HG03565 (cell line): ENCODE data around the gene EXOSC6.
A peak's percentile ranks its signal among the peaks of the same experiment; 100 is the strongest.
"Not testable (repeated sequence)": the region's sequence is repeated elsewhere in the genome, so short reads cannot be mapped to it uniquely, and the experiment has no call there.

Experiments
- ATAC-seq: cut with Tn5 transposase; IDR thresholded peaks from one replicate; pipeline ENCODE4 v1.9.1; 2021; ENCODE audit warnings: mild to moderate bottlenecking, moderate library complexity; ENCODE audit not compliant: unreplicated experiment

The EXOSC6 gene

GRCh38 chr16:70255574-70255973 lies 3.8 kb upstream of the EXOSC6 start:
- ATAC-seq, result no peak

DNA sequence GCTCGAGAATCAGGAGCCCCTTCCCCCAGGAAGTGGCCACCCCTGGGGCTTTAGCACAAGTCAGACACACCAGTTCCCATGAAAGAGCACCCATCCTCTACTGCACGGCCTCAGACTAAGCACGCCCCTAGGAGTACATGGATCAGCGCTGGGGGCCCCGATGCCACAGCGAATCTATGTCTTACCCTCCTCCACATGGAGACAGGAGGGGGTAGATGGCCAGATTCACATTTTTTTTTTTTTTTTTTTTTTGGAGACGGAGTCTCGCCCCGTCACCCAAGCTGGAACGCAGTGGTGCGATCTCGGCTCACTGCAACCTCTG lies 3.2 kb upstream of the EXOSC6 start:
- ATAC-seq, result no peak

DNA sequence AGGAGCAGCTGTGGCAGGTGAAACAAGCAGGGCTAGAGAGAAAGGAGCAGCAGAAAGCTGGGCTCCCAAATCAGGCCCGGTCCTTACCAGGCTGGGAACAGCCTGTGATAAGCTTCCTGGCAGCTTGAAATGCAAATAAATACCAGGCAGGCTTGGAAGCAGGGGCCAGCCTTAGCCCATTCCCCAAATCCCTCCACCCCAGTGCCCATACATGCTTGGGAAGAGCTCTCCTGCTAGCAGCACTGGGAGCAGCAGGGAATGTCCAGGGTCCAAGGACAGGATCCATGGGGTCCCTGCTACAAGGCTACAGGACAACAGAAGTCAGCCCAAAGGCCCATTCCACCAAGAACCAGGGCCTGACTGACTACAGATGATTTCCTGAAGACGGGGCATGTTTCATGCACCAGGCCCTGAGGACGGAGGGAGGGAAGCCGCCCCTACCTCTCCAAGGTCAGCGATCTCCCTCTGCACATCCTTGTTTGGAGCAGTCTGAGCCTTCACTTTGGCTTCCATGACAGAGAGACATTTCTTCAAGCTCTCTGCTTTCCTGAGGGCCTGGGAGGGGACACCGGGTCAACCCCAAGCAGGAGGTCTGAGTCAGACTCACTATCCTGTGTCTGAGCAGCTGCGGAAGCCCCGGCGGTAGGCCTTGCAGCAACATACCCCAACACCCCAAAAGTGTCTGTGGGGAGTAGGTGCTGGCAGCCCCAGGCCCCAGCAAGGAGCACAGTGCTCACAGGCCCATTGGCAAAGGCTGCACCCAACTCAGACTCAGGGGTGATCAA lies 2.6 kb upstream of the EXOSC6 start:
- ATAC-seq, result no peak

DNA sequence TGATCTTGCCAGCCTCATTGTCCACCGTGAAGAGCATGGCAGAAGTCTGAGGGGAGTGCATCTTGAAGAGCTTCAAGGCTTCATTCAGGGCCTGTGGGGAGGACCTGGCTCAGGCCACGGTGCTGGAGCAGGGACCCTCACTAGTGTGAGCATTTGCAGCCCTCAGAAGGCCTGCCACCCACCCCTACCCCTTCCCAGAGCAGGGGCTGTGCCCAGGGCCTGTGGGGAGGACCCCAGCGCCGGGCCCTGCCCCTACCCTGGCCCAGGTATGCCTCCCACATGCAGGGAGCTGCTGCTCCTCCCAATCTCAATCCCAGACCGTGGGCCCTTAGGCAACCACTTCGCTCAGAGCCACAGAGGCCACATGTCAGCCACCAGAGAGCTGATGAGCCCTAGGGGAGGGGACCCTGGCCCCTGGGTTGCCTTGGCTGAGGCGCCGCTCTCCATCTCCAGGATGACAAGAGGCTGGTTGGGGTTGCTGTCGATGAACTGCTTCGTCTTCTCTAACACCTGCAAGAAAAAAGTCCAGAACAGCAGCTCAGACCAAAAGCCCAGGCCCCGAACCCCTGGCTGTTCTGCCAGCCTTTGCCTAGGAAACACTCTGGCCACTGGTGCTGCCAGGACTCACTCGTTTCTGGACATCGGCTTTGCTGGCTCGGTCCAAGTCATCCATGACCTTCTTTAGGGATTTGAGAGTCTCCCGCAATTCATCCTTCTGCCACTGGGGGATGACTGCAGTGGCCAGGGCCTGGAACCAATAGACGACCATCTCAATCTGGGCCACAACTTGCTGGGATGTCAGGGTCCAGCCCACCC lies 1.8 kb upstream of the EXOSC6 start:
- ATAC-seq, result no peak

GRCh38 chr16:70252355-70252988 lies 732 bp upstream of the EXOSC6 start:
- no peak for ATAC-seq

GRCh38 chr16:70250748-70251628 lies 752 bp downstream of the EXOSC6 start:
- ATAC-seq, result peak; percentile 26

DNA sequence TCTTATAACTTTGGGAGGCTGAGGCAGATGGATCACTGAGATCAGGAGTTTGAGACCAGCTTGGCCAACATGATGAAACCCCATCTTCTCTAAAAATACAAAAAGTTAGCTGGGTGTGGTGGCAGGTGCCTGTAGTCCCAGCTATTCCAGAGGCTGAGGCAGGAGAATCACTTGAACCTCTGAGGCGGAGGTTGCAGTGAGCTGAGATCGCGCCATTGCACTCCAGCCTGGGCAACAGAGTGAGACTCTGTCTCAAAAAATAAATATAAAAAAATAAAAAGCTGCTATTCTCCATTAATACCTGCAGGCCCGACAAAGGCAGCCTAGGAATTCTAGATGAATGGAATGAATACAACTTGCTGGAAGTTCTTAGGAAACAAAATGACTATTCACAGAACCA lies 2.0 kb downstream of the EXOSC6 start:
- ATAC-seq, result not testable (repeated sequence)

GRCh38 chr16:70238773-70239172 lies 13.0 kb downstream of the EXOSC6 start:
- not testable (repeated sequence) for ATAC-seq

- ATAC-seq, result not testable (repeated sequence)
Measured at GRCh38 chr16:70231831-70232230, 19.9 kb downstream of the EXOSC6 start.

- not testable (repeated sequence) for ATAC-seq
Measured at GRCh38 chr16:70226024-70226423, 25.7 kb downstream of the EXOSC6 start.

DNA sequence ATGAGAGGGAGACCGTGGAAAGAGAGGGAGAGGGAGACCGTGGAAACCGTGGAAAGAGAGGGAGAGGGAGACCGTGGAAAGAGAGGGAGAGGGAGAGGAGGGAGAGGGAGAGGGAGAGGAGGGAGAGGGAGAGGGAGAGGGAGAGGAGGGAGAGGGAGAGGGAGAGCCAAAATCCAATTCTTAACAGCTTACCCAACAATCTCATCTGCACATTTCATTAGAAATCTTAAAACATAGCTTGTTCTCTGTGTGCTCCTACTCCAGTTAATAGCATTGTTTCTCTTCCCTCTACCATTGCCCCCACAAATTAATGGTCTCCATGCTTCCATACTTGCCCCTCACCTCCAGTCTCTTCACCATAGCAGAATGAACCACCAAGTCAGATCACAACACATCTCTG lies 26.3 kb downstream of the EXOSC6 start:
- not testable (repeated sequence) for ATAC-seq

DNA sequence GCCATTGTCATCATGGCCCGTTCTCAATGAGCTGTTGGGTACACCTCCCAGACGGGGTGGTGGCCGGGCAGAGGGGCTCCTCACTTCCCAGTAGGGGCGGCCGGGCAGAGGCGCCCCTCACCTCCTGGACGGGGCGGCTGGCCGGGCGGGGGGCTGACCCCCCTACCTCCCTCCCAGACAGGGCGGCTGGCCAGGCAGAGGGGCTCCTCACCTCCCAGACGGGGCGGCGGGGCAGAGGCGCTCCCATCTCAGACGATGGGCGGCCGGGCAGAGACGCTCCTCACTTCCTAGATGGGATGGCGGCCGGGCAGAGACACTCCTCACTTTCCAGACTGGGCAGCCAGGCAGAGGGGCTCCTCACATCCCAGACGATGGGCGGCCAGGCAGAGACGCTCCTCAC lies 27.1 kb downstream of the EXOSC6 start:
- ATAC-seq, result not testable (repeated sequence)

- ATAC-seq, result not testable (repeated sequence)
Measured at GRCh38 chr16:70223971-70224513, 27.7 kb downstream of the EXOSC6 start.

DNA sequence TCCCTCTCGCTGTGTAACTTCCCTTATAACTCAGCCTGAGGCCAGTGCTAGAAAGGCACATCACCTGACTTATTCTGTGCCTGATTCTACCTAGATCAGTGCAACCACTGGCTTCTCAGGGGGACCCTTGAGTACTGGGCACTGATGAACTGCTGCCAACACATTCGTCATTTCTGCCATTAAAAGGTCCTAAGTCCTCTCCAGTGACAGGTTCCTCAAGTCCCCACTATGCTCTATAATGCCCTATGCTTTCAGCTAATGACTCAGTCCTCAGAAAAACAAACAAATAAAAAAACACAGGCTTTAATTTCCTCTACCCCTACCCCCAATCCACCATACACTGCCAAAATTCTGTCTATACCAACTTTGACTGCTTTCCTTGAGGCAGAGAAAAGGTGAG lies 28.5 kb downstream of the EXOSC6 start:
- ATAC-seq, result not testable (repeated sequence)

- not testable (repeated sequence) for ATAC-seq
Measured at GRCh38 chr16:70222574-70222973, 29.2 kb downstream of the EXOSC6 start.

DNA sequence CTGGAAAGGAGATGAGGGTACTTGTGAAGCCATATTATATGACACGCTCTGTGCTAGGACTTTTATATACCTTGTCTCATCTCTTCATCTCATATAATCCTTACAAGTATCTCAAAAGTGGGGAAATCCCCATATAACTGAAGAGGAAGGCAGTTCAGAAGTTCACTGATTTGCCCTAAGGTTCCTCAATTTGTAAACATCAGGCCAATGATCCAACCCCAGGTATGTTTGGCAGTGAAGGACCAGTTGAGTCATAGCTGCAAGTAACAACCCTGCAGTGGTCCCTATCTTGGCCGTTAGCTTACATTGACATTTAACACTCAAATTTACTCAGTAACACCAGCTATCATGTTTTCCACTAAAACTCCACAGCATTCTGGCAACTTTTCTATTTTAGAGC lies 33.2 kb downstream of the EXOSC6 start:
- ATAC-seq, result not testable (repeated sequence)

GRCh38 chr16:70206382-70206781 lies 45.4 kb downstream of the EXOSC6 start:
- not testable (repeated sequence) for ATAC-seq

- not testable (repeated sequence) for ATAC-seq
Measured at GRCh38 chr16:70204668-70205405, 46.9 kb downstream of the EXOSC6 start.

GRCh38 chr16:70204010-70204409 lies 47.7 kb downstream of the EXOSC6 start:
- not testable (repeated sequence) for ATAC-seq

- not testable (repeated sequence) for ATAC-seq
Measured at GRCh38 chr16:70203508-70203907, 48.2 kb downstream of the EXOSC6 start.
